ENCODE results near the gene MAD2L2.

MAD2L2 gene

GRCh38 chr1:11704691-11705475 is 23.9 kb upstream of the MAD2L2 start:
- DNase-seq (ENCODE audit: low spot score), result no peak

GRCh38 chr1:11704194-11704529 is 23.2 kb upstream of the MAD2L2 start:
- no peak for DNase-seq (ENCODE audit: low spot score)

- no peak for DNase-seq (ENCODE audit: low spot score)
Measured at GRCh38 chr1:11703357-11704193, 22.6 kb upstream of the MAD2L2 start.

- no peak for DNase-seq (ENCODE audit: low spot score)
Measured at GRCh38 chr1:11701981-11702803, 21.2 kb upstream of the MAD2L2 start.

GRCh38 chr1:11701551-11701961 is 20.6 kb upstream of the MAD2L2 start:
- DNase-seq (ENCODE audit: low spot score), result no peak

- DNase-seq (ENCODE audit: low spot score), result no peak
Measured at GRCh38 chr1:11700601-11701467, 19.9 kb upstream of the MAD2L2 start.

- no peak for DNase-seq (ENCODE audit: low spot score)
Measured at GRCh38 chr1:11697893-11698210, 16.9 kb upstream of the MAD2L2 start.

GRCh38 chr1:11697188-11697892 is 16.4 kb upstream of the MAD2L2 start:
- DNase-seq (ENCODE audit: low spot score), result no peak

GRCh38 chr1:11695861-11696260 is 14.9 kb upstream of the MAD2L2 start:
- DNase-seq (ENCODE audit: low spot score), result no peak

- no peak for DNase-seq (ENCODE audit: low spot score)
Measured at GRCh38 chr1:11693917-11694316, 13.0 kb upstream of the MAD2L2 start.

GRCh38 chr1:11693024-11693590 is 12.2 kb upstream of the MAD2L2 start:
- DNase-seq (ENCODE audit: low spot score), result no peak

- no peak for DNase-seq (ENCODE audit: low spot score)
Measured at GRCh38 chr1:11691928-11692711, 11.2 kb upstream of the MAD2L2 start.

- no peak for DNase-seq (ENCODE audit: low spot score)
Measured at GRCh38 chr1:11691302-11691914, 10.5 kb upstream of the MAD2L2 start, which contains the start of gene DRAXIN. TSS of gene DRAXIN (plus strand) at chr1:11691710. CDS start at chr1:11706259, 14,549 bp downstream.

GRCh38 chr1:11690397-11691301 is 9.7 kb upstream of the MAD2L2 start:
- no peak for DNase-seq (ENCODE audit: low spot score)

- DNase-seq (ENCODE audit: low spot score), result no peak
Measured at GRCh38 chr1:11688506-11688905, 7.6 kb upstream of the MAD2L2 start.

GRCh38 chr1:11685210-11685752 is 4.3 kb upstream of the MAD2L2 start:
- no peak for DNase-seq (ENCODE audit: low spot score)

- DNase-seq (ENCODE audit: low spot score), result no peak
Measured at GRCh38 chr1:11684070-11684469, 3.1 kb upstream of the MAD2L2 start.

GRCh38 chr1:11682799-11683198 is 1.9 kb upstream of the MAD2L2 start:
- DNase-seq (ENCODE audit: low spot score), result no peak
